Hematopoietic multipotent progenitor cell treated with erythropoietin and hydrocortisone succinate and interleukin-3 and kit ligand, for 15 days (in vitro differentiated cells): ENCODE measurements around the gene SIGLEC11.

Source experiments
- DNase-seq: peaks from one replicate; pipeline ENCODE4 v3.0.0-alpha.2; 2015; ENCODE audit warnings: low spot score

The SIGLEC11 gene

GRCh38 chr19:49906879-49907564 lies 54.0 kb downstream of the SIGLEC11 start:
- DNase-seq, result no peak

DNA sequence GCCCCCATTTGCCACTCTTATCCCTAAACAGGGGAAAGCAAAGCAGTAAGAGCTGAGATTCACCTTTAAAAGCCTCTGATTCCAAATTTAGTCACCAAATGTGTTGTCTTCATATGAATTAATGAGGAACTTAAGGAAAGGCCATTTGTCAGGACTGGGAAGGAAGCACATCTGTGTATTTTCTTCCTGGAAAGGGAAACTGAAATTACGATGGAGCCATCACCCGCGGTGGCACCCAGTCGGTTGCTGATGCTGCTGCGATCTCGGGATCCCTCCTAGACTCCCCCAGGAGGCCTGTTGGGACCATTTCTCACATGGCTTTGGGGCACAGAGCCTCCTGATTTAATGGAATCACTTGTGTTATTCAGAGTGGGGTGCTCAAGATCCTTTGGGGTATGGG lies 56.8 kb downstream of the SIGLEC11 start:
- DNase-seq, result no peak
